CD4-positive, alpha-beta T cell (primary cell): Measurements from ENCODE around the gene KRTAP10-1. TPM values are rescaled to one million over a fixed set of nuclear protein-coding genes. Genes with fewer than 3 reads are reported as not detected.

Experiments used
- ATAC-seq: fragments of 200-7000 bp; cut with Tn5 transposase; one replicate; pipeline ENCODE4 v1.10.0; 2022; ENCODE audit warnings: mild to moderate bottlenecking; ENCODE audit not compliant: poor library complexity
- CTCF ChIA-PET: fragments of 350-600 bp; sonication (Branson Sonifier 250); formaldehyde crosslinking; loops from one replicate; lab custom pipeline; 2021; ENCODE audit warnings: antibody characterized with exemption, inconsistent platforms; lab: Charles Lee
- POLR2A ChIA-PET: fragments of 350-600 bp; sonication (Branson Sonifier 250); formaldehyde crosslinking; loops from one replicate; lab custom pipeline; 2021; ENCODE audit warnings: antibody characterized with exemption, inconsistent platforms; lab: Charles Lee
- DNase-seq, 14 experiments: peaks; one replicate each; pipeline ENCODE4 v3.0.0-alpha.2; 2013 to 2020; ENCODE audit warnings: mixed read lengths in 2 of 14
- H3K27ac ChIP-seq, 2 donors: one replicate each; pipeline versions ENCODE4 v1.5.1 to v1.7.0; 2013; ENCODE audit warnings: low read length in 2 of 2, low read depth in 1 of 2, mild to moderate bottlenecking in 1 of 2
- H3K27me3 ChIP-seq, 2 experiments: 1 replicate in 1 of 2; 2 replicates in 1 of 2; pipeline versions ENCODE4 v1.6.1 to v1.7.0; 2013; ENCODE audit warnings: low read length in 2 of 2, control low read depth in 1 of 2, mild to moderate bottlenecking in 1 of 2, moderate library complexity in 1 of 2; ENCODE audit not compliant: insufficient read depth in 2 of 2, control insufficient read depth in 1 of 2
- H3K36me3 ChIP-seq: one replicate; pipeline ENCODE4 v1.6.1; 2013; ENCODE audit warnings: low read length, control low read depth; ENCODE audit not compliant: insufficient read depth
- H3K4me1 ChIP-seq: one replicate; pipeline ENCODE4 v1.6.1; 2013; ENCODE audit warnings: low read length, control low read depth; ENCODE audit not compliant: insufficient read depth
- H3K4me3 ChIP-seq: one replicate; pipeline ENCODE4 v1.5.1; 2013; ENCODE audit warnings: mild to moderate bottlenecking, low read length, moderate library complexity
- H3K9me3 ChIP-seq, 2 experiments: 1 replicate in 1 of 2; 2 replicates in 1 of 2; pipeline versions ENCODE4 v1.6.1 to v1.7.0; 2013; ENCODE audit warnings: low read length in 2 of 2, mild to moderate bottlenecking in 2 of 2, control low read depth in 1 of 2, moderate library complexity in 1 of 2; ENCODE audit not compliant: control insufficient read depth in 1 of 2, insufficient read depth in 1 of 2
- H3K27ac Mint-ChIP-seq: one replicate; pipeline ENCODE4 v1.8.0; 2020; ENCODE audit warnings: mixed read lengths
- H3K27me3 Mint-ChIP-seq: one replicate; pipeline ENCODE4 v1.8.0; 2021; ENCODE audit warnings: mixed read lengths
- H3K36me3 Mint-ChIP-seq: one replicate; pipeline ENCODE4 v1.8.0; 2021; ENCODE audit warnings: low read depth, mixed read lengths
- H3K4me1 Mint-ChIP-seq: one replicate; pipeline ENCODE4 v1.8.0; 2021; ENCODE audit warnings: low read depth, mixed read lengths
- H3K4me3 Mint-ChIP-seq: one replicate; pipeline ENCODE4 v1.8.0; 2020; ENCODE audit warnings: mild to moderate bottlenecking, mixed read lengths
- H3K9me3 Mint-ChIP-seq: one replicate; pipeline ENCODE4 v1.8.0; 2020; ENCODE audit warnings: mixed read lengths
- CTCF ChIP-seq: fragments of 200-600 bp; IDR thresholded peaks from one replicate; pipeline ENCODE4 v1.8.0; 2022; ENCODE audit warnings: antibody characterized with exemption, mild to moderate bottlenecking
- intact Hi-C, 2 experiments: fragments of 100-400 bp; cut with DNase I in 1 of 2; cut with micrococcal nuclease in 1 of 2; formaldehyde crosslinking; loops; one replicate each; pipeline versions ENCODE4 v1.15.1 to v1.9.0; 2023 to 2025; cut with DNase I, micrococcal nuclease
- total RNA-seq, 174 experiments: library from RNA in 2 of 174; stranded (reverse) in 2 of 174; gene quantifications; one replicate each; pipeline ENCODE4 v1.2.3 and lab custom pipeline; 2021 to 2026

Gene KRTAP10-1
- total RNA-seq, 2 experiments from 2014 or later: not detected

GRCh38 chr21:44532712-44533111 lies 7.3 kb downstream of the KRTAP10-1 start:
- no peak overlapping the region for H3K4me3 ChIP-seq
- no peak for ATAC-seq
- intact Hi-C loops: no loop called here
- H3K27me3 ChIP-seq: no peaks in the 10 kb centered on the region
- Mint-ChIP-seq H3K27ac (no peak overlapping the region), H3K27me3 (no peaks in the 10 kb centered on the region), H3K4me3 (no peak overlapping the region), H3K4me1 (no peaks in the 10 kb centered on the region), H3K36me3 (no peaks in the 10 kb centered on the region), H3K9me3 (no peaks in the 10 kb centered on the region)
- ChIA-PET CTCF (no interaction called here), POLR2A (no interaction called here)
- H3K4me1 ChIP-seq: no peaks in the 10 kb centered on the region
- H3K36me3 ChIP-seq: no peaks in the 10 kb centered on the region
- no peak overlapping the region for H3K27ac ChIP-seq
- peaks cover 0 to 4% of the 10 kb centered on the region in 2 experiments for H3K9me3 ChIP-seq
- no peak for TF ChIP-seq CTCF
- DNase-seq: no peak

- Mint-ChIP-seq H3K27me3 (no peaks in the 10 kb centered on the region), H3K4me3 (no peak overlapping the region), H3K4me1 (no peaks in the 10 kb centered on the region), H3K9me3 (no peaks in the 10 kb centered on the region), H3K36me3 (no peaks in the 10 kb centered on the region), H3K27ac (no peak overlapping the region)
- no peak for TF ChIP-seq CTCF
- no peak overlapping the region for H3K4me3 ChIP-seq
- intact Hi-C loops: no loop called here
- ATAC-seq: no peak
- H3K9me3 ChIP-seq: peaks cover 0 to 4% of the 10 kb centered on the region in 2 experiments
- H3K36me3 ChIP-seq: no peaks in the 10 kb centered on the region
- POLR2A ChIA-PET: no interaction called here
- DNase-seq: no peak
- H3K27ac ChIP-seq: no peak overlapping the region
- no peaks in the 10 kb centered on the region for H3K4me1 ChIP-seq
- CTCF ChIA-PET: interaction anchor here (0.6 kb wide), 1 partner anchor 48 kb away, joined by 3 read pairs; the partner anchor contains the start of gene KRTAP10-5
- H3K27me3 ChIP-seq: no peaks in the 10 kb centered on the region
Measured at GRCh38 chr21:44531606-44532564, 8.1 kb downstream of the KRTAP10-1 start.

- TF ChIP-seq CTCF: no peak
- H3K36me3 Mint-ChIP-seq: no peaks in the 10 kb centered on the region
- H3K9me3 ChIP-seq: peaks cover 0 to 4% of the 10 kb centered on the region in 2 experiments
- no peaks in the 10 kb centered on the region for H3K9me3 Mint-ChIP-seq
- H3K4me3 Mint-ChIP-seq: no peak overlapping the region
- H3K27me3 ChIP-seq: no peaks in the 10 kb centered on the region
- no peaks in the 10 kb centered on the region for H3K36me3 ChIP-seq
- POLR2A ChIA-PET: no interaction called here
- intact Hi-C loops: no loop called here
- no peaks in the 10 kb centered on the region for H3K27me3 Mint-ChIP-seq
- H3K4me3 ChIP-seq: no peak overlapping the region
- CTCF ChIA-PET: no interaction called here
- H3K27ac Mint-ChIP-seq: no peak overlapping the region
- DNase-seq (no peak), ATAC-seq (no peak)
- no peaks in the 10 kb centered on the region for H3K4me1 Mint-ChIP-seq
- H3K4me1 ChIP-seq: no peaks in the 10 kb centered on the region
- no peak overlapping the region for H3K27ac ChIP-seq
Measured at GRCh38 chr21:44530903-44531605, 8.9 kb downstream of the KRTAP10-1 start.
